Liver (tissue), 9 donors: ENCODE data around the gene PALMD. TPM values are rescaled to one million over a fixed set of nuclear protein-coding genes. Genes with fewer than 3 reads are reported as not detected.

ENCODE experiments used
- DNase-seq: peaks from one replicate; pipeline ENCODE4 v3.0.0-alpha.2; 2017; ENCODE audit warnings: low spot score
- H3K27ac ChIP-seq, 2 donors: one replicate each; pipeline ENCODE4 v1.7.0; 2013; ENCODE audit warnings: inconsistent platforms in 2 of 2, low read length in 2 of 2, control low read depth in 1 of 2, low read depth in 1 of 2, mild to moderate bottlenecking in 1 of 2
- H3K27me3 ChIP-seq, 4 donors: one replicate each; pipeline versions ENCODE4 v1.6.1 to v1.7.0; 2013; ENCODE audit warnings: low read length in 3 of 4, inconsistent platforms in 1 of 4, mild to moderate bottlenecking in 1 of 4, moderate library complexity in 1 of 4; ENCODE audit not compliant: control insufficient read depth in 4 of 4, insufficient read depth in 4 of 4
- H3K36me3 ChIP-seq, 4 donors: one replicate each; pipeline versions ENCODE4 v1.6.1 to v1.7.0; 2013; ENCODE audit warnings: low read length in 3 of 4, mild to moderate bottlenecking in 3 of 4, low read depth in 1 of 4, moderate library complexity in 1 of 4; ENCODE audit not compliant: control insufficient read depth in 4 of 4, insufficient read depth in 3 of 4
- H3K4me1 ChIP-seq, 4 donors: one replicate each; pipeline versions ENCODE4 v1.6.1 to v1.7.0; 2013; ENCODE audit warnings: low read length in 3 of 4, mild to moderate bottlenecking in 3 of 4, moderate library complexity in 1 of 4; ENCODE audit not compliant: control insufficient read depth in 4 of 4, insufficient read depth in 4 of 4
- H3K4me3 ChIP-seq, 3 donors: one replicate each; pipeline versions ENCODE4 v1.6.1 to v1.7.0; 2013; ENCODE audit warnings: low read length in 3 of 3, control low read depth in 1 of 3, low read depth in 1 of 3, mild to moderate bottlenecking in 1 of 3
- H3K9ac ChIP-seq, 2 donors: one replicate each; pipeline ENCODE4 v1.7.0; 2013; ENCODE audit warnings: low read length in 2 of 2, mild to moderate bottlenecking in 2 of 2, moderate library complexity in 2 of 2, control low read depth in 1 of 2, low read depth in 1 of 2
- H3K9me3 ChIP-seq, 4 donors: one replicate each; pipeline versions ENCODE4 v1.6.1 to v1.7.0; 2013; ENCODE audit warnings: low read length in 3 of 4; ENCODE audit not compliant: control insufficient read depth in 4 of 4
- ATF3 ChIP-seq: IDR thresholded peaks from 2 replicates; pipeline ENCODE4 v1.6.1; 2016; ENCODE audit warnings: antibody characterized with exemption
- CTCF ChIP-seq: fragments of 150-350 bp; IDR thresholded peaks from 2 replicates; pipeline ENCODE4 v1.5.1; 2017; ENCODE audit warnings: improper control_type of control experiment, low read depth, low read length; ENCODE audit not compliant: missing input control
- EGR1 ChIP-seq, 2 donors: IDR thresholded peaks; 2 replicates each; pipeline ENCODE4 v1.6.1; 2016 to 2018; ENCODE audit warnings: antibody characterized with exemption in 2 of 2, low read depth in 2 of 2
- FOXA1 ChIP-seq: IDR thresholded peaks from 2 replicates; pipeline ENCODE4 v1.6.1; 2016; ENCODE audit warnings: antibody characterized with exemption
- FOXA2 ChIP-seq: IDR thresholded peaks from 2 replicates; pipeline ENCODE4 v1.6.1; 2016; ENCODE audit warnings: antibody characterized with exemption
- GABPA ChIP-seq, 2 donors: IDR thresholded peaks in 1 of 2; conservative IDR thresholded peaks in 1 of 2; 2 replicates each; pipeline ENCODE4 v1.6.1; 2016; ENCODE audit warnings: antibody characterized with exemption in 2 of 2, mild to moderate bottlenecking in 1 of 2, moderate library complexity in 1 of 2
- HNF4A ChIP-seq, 2 donors: conservative IDR thresholded peaks; 2 replicates each; pipeline ENCODE4 v1.6.1; 2016; ENCODE audit warnings: antibody characterized with exemption in 2 of 2, mild to moderate bottlenecking in 2 of 2
- HNF4G ChIP-seq: IDR thresholded peaks from 2 replicates; pipeline ENCODE4 v1.6.1; 2016; ENCODE audit warnings: antibody characterized with exemption
- JUND ChIP-seq, 2 donors: IDR thresholded peaks; 2 replicates each; pipeline ENCODE4 v1.6.1; 2016; ENCODE audit warnings: antibody characterized with exemption in 2 of 2
- MAX ChIP-seq: IDR thresholded peaks from 2 replicates; pipeline ENCODE4 v1.6.1; 2016; ENCODE audit warnings: antibody characterized with exemption
- NR2F2 ChIP-seq: IDR thresholded peaks from 2 replicates; pipeline ENCODE4 v1.6.1; 2016; ENCODE audit warnings: antibody characterized with exemption
- RAD21 ChIP-seq, 2 donors: IDR thresholded peaks; 2 replicates each; pipeline ENCODE4 v1.6.1; 2016; ENCODE audit warnings: antibody characterized with exemption in 2 of 2, mild to moderate bottlenecking in 2 of 2
- REST ChIP-seq: IDR thresholded peaks from 2 replicates; pipeline ENCODE4 v1.6.1; 2016; ENCODE audit warnings: antibody characterized with exemption, mild to moderate bottlenecking
- RXRA ChIP-seq, 2 donors: IDR thresholded peaks; 2 replicates each; pipeline ENCODE4 v1.6.1; 2017 to 2018; ENCODE audit warnings: antibody characterized with exemption in 2 of 2, mild to moderate bottlenecking in 1 of 2
- SP1 ChIP-seq: IDR thresholded peaks from 2 replicates; pipeline ENCODE4 v1.6.1; 2018; ENCODE audit warnings: antibody characterized with exemption, mild to moderate bottlenecking
- TAF1 ChIP-seq: conservative IDR thresholded peaks from 2 replicates; pipeline ENCODE4 v1.6.1; 2016; ENCODE audit warnings: antibody characterized with exemption, mild to moderate bottlenecking
- YY1 ChIP-seq: IDR thresholded peaks from 2 replicates; pipeline ENCODE4 v1.6.1; 2016; ENCODE audit warnings: antibody characterized with exemption, mild to moderate bottlenecking
- ZBTB33 ChIP-seq: IDR thresholded peaks from 2 replicates; pipeline ENCODE4 v1.6.1; 2016; ENCODE audit warnings: antibody characterized with exemption
- WGBS: extraction: QIAGEN DNeasy Blood & Tissue Kit; methylation state at CpG from one replicate; pipeline ENCODE4 v1.1.7; 2013; 5-methylcytosine and 5-hydroxymethylcytosine counted together
- polyA plus RNA-seq, 2 donors: library from polyadenylated mRNA; stranded (reverse) in 1 of 2; unstranded in 1 of 2; fragments of 200-250 nt in 1 of 2; fragments of >200 nt in 1 of 2; fragmentation: Nextera tagmentation in 1 of 2; extraction: Ambion mirVana in 1 of 2; gene quantifications; one replicate each; pipeline versions ENCODE4 v1.2.1 to v1.2.3, GENCODE V29; 2013 to 2015
- total RNA-seq, 2 donors: library from RNA; depleted of rRNA; stranded (reverse); fragments of >200 nt; gene quantifications; one replicate each; pipeline ENCODE4 v1.2.3, GENCODE V29; 2014
- donor health status: healthy.
- donor health status: healthy.
- donor health status: healthy.
- donor health status: healthy.
- donor health status: healthy.

The PALMD gene
- total and polyA plus RNA-seq, 4 donors, result 9.7 to 24.0 (median 19.5) TPM

GRCh38 chr1:99663501-99663900 lies 17.6 kb downstream of the PALMD start (continued):
- TF ChIP-seq JUND (IDR thresholded peaks at IDR 0.05) (no peak), HNF4G (no peak), GABPA (IDR thresholded peaks at IDR 0.05 in 1 of 2, conservative IDR thresholded peaks at IDR 0.05 in 1 of 2) (no peak), ZBTB33 (no peak)

- H3K4me3 ChIP-seq, result no peak overlapping the region
- TF ChIP-seq HNF4G (no peak), FOXA1 (no peak), JUND (IDR thresholded peaks at IDR 0.05) (no peak), REST (no peak), GABPA (IDR thresholded peaks at IDR 0.05 in 1 of 2, conservative IDR thresholded peaks at IDR 0.05 in 1 of 2) (no peak), MAX (no peak), RAD21 (IDR thresholded peaks at IDR 0.05) (no peak), HNF4A (conservative IDR thresholded peaks at IDR 0.05) (no peak), YY1 (no peak), CTCF (no peak), ZBTB33 (no peak), EGR1 (IDR thresholded peaks at IDR 0.05; ENCODE audit: low read depth in 2 of 2) (no peak), ATF3 (no peak), TAF1 (no peak), RXRA (IDR thresholded peaks at IDR 0.05) (no peak), FOXA2 (no peak), NR2F2 (no peak), SP1 (no peak)
- H3K9ac ChIP-seq, result no peak overlapping the region
- no peak for DNase-seq
- peaks cover 0 to 30% (median 13%) of the 10 kb centered on the region in 4 donors for H3K36me3 ChIP-seq
- H3K4me1 ChIP-seq, result peaks cover 4 to 24% (median 6%) of the 10 kb centered on the region in 4 donors
- H3K27ac ChIP-seq, result no peak overlapping the region
- no peaks in the 10 kb centered on the region for H3K9me3 ChIP-seq
- WGBS, result 83% methylated on average over 1 of the region's 1 CpG
- H3K27me3 ChIP-seq, result no peaks in the 10 kb centered on the region
These were observed 19.3 kb downstream of the PALMD start for GRCh38 chr1:99665212-99665611.
